B cell (primary cell): Measurements from ENCODE around the gene GKN1. TPM values are rescaled to one million over a fixed set of nuclear protein-coding genes. Genes with fewer than 3 reads are reported as not detected.

ENCODE experiments used
- ATAC-seq: fragments of 200-7000 bp; cut with Tn5 transposase; one replicate; pipeline ENCODE4 v1.10.0; 2021; ENCODE audit warnings: low read depth, mild to moderate bottlenecking, moderate number of reproducible peaks, moderate library complexity
- CTCF ChIA-PET: fragments of 350-600 bp; sonication (Branson Sonifier 250); formaldehyde crosslinking; loops from one replicate; lab custom pipeline; 2021; ENCODE audit warnings: antibody characterized with exemption, inconsistent platforms; lab: Charles Lee
- POLR2A ChIA-PET: fragments of 350-600 bp; sonication (Branson Sonifier 250); formaldehyde crosslinking; loops from one replicate; lab custom pipeline; 2021; ENCODE audit warnings: antibody characterized with exemption; lab: Charles Lee
- DNase-seq: peaks from one replicate; pipeline ENCODE4 v3.0.0; 2013
- H2AFZ ChIP-seq: 2 replicates; pipeline ENCODE4 v1.6.1; 2012; ENCODE audit warnings: mild to moderate bottlenecking, low read depth, low read length; ENCODE audit not compliant: insufficient read depth, poor library complexity, severe bottlenecking
- H3K27ac ChIP-seq, 2 donors: 1 replicate in 1 of 2; 2 replicates in 1 of 2; pipeline ENCODE4 v1.5.1; 2012 to 2013; ENCODE audit warnings: low read length in 2 of 2, mild to moderate bottlenecking in 2 of 2, moderate library complexity in 1 of 2
- H3K27me3 ChIP-seq, 4 experiments: fragments of 200-600 bp in 1 of 4; sonication (generic) in 1 of 4; replicated peaks in 1 of 4; 1 replicate in 2 of 4; 2 replicates in 2 of 4; pipeline versions ENCODE4 v1.6.1 to v1.7.0; 2013 to 2016; ENCODE audit warnings: low read length in 3 of 4, mild to moderate bottlenecking in 2 of 4, mixed read lengths in 1 of 4, moderate library complexity in 1 of 4; ENCODE audit not compliant: insufficient read depth in 4 of 4, control insufficient read depth in 3 of 4; ENCODE audit errors: control extremely low read depth in 1 of 4
- H3K36me3 ChIP-seq, 2 experiments: replicated peaks in 1 of 2; 1 replicate in 1 of 2; 2 replicates in 1 of 2; pipeline versions ENCODE4 v1.6.1 to v1.7.1; 2013; ENCODE audit warnings: low read length in 1 of 2; ENCODE audit not compliant: insufficient read depth in 2 of 2, control insufficient read depth in 1 of 2; ENCODE audit errors: control extremely low read depth in 1 of 2, extremely low read depth in 1 of 2
- H3K4me1 ChIP-seq, 2 donors: fragments of 200-600 bp in 1 of 2; sonication (generic) in 1 of 2; 1 replicate in 1 of 2; 2 replicates in 1 of 2; pipeline versions ENCODE4 v1.5.1 to v1.6.1; 2013 to 2017; ENCODE audit warnings: low read length in 2 of 2; ENCODE audit not compliant: control insufficient read depth in 2 of 2, insufficient read depth in 2 of 2
- H3K4me2 ChIP-seq: replicated peaks from 2 replicates; pipeline ENCODE3; 2012; ENCODE audit warnings: mild to moderate bottlenecking, low read depth, low read length; ENCODE audit not compliant: poor library complexity, severe bottlenecking
- H3K4me3 ChIP-seq, 5 experiments: fragments of 200-600 bp in 1 of 5; sonication (generic) in 1 of 5; 1 replicate in 3 of 5; 2 replicates in 2 of 5; pipeline versions ENCODE4 v1.5.1 to v1.7.0; 2011 to 2016; ENCODE audit warnings: low read length in 4 of 5, mild to moderate bottlenecking in 4 of 5, low read depth in 2 of 5, control low read depth in 1 of 5, moderate library complexity in 1 of 5; ENCODE audit not compliant: insufficient read depth in 1 of 5; ENCODE audit errors: control extremely low read depth in 1 of 5, extremely low read depth in 1 of 5
- H3K79me2 ChIP-seq: fragments of 200-600 bp; sonication (generic); one replicate; pipeline ENCODE4 v1.6.0; 2016; ENCODE audit warnings: low read length; ENCODE audit not compliant: control insufficient read depth, insufficient read depth
- H3K9ac ChIP-seq: fragments of 200-600 bp; sonication (generic); 2 replicates; pipeline ENCODE4 v1.6.1; 2017; ENCODE audit warnings: mild to moderate bottlenecking, low read length, moderate library complexity
- H3K9me3 ChIP-seq, 3 donors: one replicate each; pipeline versions ENCODE4 v1.6.1 to v1.7.1; 2013; ENCODE audit warnings: low read length in 2 of 3; ENCODE audit not compliant: control insufficient read depth in 2 of 3, insufficient read depth in 1 of 3; ENCODE audit errors: control extremely low read depth in 1 of 3
- H4K20me1 ChIP-seq: 2 replicates; pipeline ENCODE4 v1.6.0; 2012; ENCODE audit warnings: mild to moderate bottlenecking, low read length; ENCODE audit not compliant: insufficient read depth, control insufficient read depth, poor library complexity, severe bottlenecking
- H3K27ac Mint-ChIP-seq: one replicate; pipeline ENCODE4 v1.8.0; 2021; ENCODE audit warnings: mixed read lengths
- H3K27me3 Mint-ChIP-seq: one replicate; pipeline ENCODE4 v1.8.0; 2021; ENCODE audit warnings: mixed read lengths
- H3K4me1 Mint-ChIP-seq: one replicate; pipeline ENCODE4 v1.8.0; 2021; ENCODE audit warnings: mixed read lengths
- H3K4me3 Mint-ChIP-seq: one replicate; pipeline ENCODE4 v1.8.0; 2021; ENCODE audit warnings: mixed read lengths
- H3K9me3 Mint-ChIP-seq: one replicate; pipeline ENCODE4 v1.8.0; 2022; ENCODE audit warnings: mixed read lengths; ENCODE audit not compliant: insufficient read depth
- CTCF ChIP-seq: fragments of 200-600 bp; IDR thresholded peaks from one replicate; pipeline ENCODE4 v1.8.0; 2022; ENCODE audit warnings: antibody characterized with exemption, mild to moderate bottlenecking
- EZH2 ChIP-seq: IDR thresholded peaks from 2 replicates; pipeline ENCODE4 v1.6.1; 2012; ENCODE audit warnings: borderline replicate concordance, low read depth, mild to moderate bottlenecking, moderate library complexity, low read length; ENCODE audit not compliant: insufficient read depth, poor library complexity, severe bottlenecking
- WGBS: methylation state at CpG from one replicate; pipeline ENCODE4 v1.1.5; 2013; ENCODE audit warnings: missing lambda C conversion rate; ENCODE audit not compliant: insufficient coverage; 5-methylcytosine and 5-hydroxymethylcytosine counted together
- intact Hi-C: fragments of 100-400 bp; cut with micrococcal nuclease; formaldehyde crosslinking; loops from one replicate; pipeline ENCODE4 v1.10.0; 2022
- polyA plus RNA-seq: library from polyadenylated mRNA; depleted of rRNA; stranded (reverse); fragments of >200 nt; gene quantifications from 2 replicates; pipeline ENCODE4 v1.2.3, GENCODE V29; 2012
- total RNA-seq, 2 donors: library from RNA; stranded (reverse); fragments of 120-200 nt in 1 of 2; gene quantifications; 1 replicate in 1 of 2; 2 replicates in 1 of 2; pipeline versions ENCODE4 v1.2.3 to v1.2.4, GENCODE V29; 2013 to 2022

GKN1 gene
- total and polyA plus RNA-seq, 2 donors (not counting 1 experiment from before 2014, with no cell fraction given): not detected

DNA sequence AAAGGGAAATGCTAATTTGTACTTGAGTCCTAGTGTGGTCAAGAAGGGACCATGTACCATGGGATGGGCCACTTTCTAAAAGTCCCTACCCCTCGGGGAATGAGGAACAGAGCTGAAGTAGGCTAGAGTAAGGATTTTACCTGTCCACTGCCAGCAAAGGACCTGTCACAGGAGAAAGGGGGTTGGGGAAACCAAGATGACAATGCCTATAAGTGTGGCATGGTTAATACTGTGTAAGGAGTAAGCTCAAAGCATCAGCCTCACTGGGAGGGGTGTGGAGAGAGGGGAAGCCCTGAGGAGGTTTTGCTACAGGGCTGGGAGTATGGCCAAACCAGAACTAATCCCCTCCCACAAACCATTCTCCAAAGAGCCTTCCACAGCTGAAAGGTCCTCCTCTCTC, 37.5 kb upstream of the GKN1 start:
- Histone ChIP-seq H3K9ac (no peak overlapping the region), H3K27me3 (peaks cover 0 to 5% (median 1%) of the 10 kb centered on the region in 4 experiments), H3K27ac (no peak overlapping the region), H3K9me3 (peaks cover 0 to 5% (median 0%) of the 10 kb centered on the region in 3 donors), H3K4me2 (no peak overlapping the region), H3K4me1 (no peaks in the 10 kb centered on the region), H2AFZ (no peak overlapping the region), H3K4me3 (no peak overlapping the region), H3K36me3 (no peaks in the 10 kb centered on the region), H4K20me1 (no peaks in the 10 kb centered on the region), H3K79me2 (no peaks in the 10 kb centered on the region)
- WGBS: 100% methylated on average over 1 of the region's 1 CpG
- TF ChIP-seq CTCF (no peak), EZH2 (no peak)
- H3K4me3 Mint-ChIP-seq: no peak overlapping the region
- DNase-seq (no peak), ATAC-seq (no peak)
- intact Hi-C loops: no loop called here
- H3K27me3 Mint-ChIP-seq: peaks cover 31% of the 10 kb centered on the region
- ChIA-PET POLR2A (no interaction called here), CTCF (interaction anchor here (1.2 kb wide), 1 partner anchor 12 kb away, joined by 5 read pairs; no protein-coding TSS in a partner anchor)
- no peaks in the 10 kb centered on the region for H3K9me3 Mint-ChIP-seq
- H3K27ac Mint-ChIP-seq: no peak overlapping the region
- H3K4me1 Mint-ChIP-seq: no peaks in the 10 kb centered on the region

DNA sequence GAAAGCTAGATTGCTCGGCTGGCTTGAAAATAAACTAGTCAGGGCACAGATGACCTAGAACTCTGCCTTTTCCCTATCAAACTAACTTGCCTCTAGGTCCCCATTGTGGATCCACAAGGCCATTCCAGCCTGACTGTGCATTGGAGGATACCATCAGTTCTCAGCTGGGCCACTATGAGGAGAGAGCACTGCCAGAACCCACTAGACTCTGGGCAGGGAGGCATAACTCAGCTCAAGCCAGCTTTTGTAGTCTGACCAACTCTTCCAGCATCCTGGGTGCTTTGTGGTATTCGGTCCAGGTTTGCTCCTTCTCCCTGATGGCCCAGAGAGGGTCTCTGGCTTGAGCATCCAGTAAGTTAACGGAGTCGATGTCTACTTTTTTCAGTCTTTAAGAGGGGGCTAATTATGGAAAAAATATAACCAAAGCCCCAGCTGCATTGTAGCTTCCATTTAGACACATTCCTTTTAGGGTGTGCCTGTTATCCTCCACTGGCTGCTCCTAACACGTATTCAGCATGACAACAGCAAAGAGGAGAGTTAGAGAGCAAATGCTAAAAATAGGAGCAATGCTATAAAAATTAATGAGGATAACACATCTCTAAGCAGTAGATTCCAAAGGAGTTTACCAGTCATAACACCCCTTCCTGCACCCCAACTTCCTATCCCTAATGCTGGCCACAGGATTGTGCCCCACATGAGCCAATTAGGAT, 36.9 kb upstream of the GKN1 start:
- DNase-seq (no peak), ATAC-seq (no peak)
- Histone ChIP-seq H3K36me3 (no peaks in the 10 kb centered on the region), H2AFZ (no peak overlapping the region), H3K4me1 (no peaks in the 10 kb centered on the region), H3K79me2 (no peaks in the 10 kb centered on the region), H3K9ac (no peak overlapping the region), H3K27ac (no peak overlapping the region), H3K27me3 (peaks cover 0 to 8% (median 6%) of the 10 kb centered on the region in 4 experiments), H3K4me2 (no peak overlapping the region), H3K4me3 (no peak overlapping the region), H3K9me3 (peaks cover 0 to under 1% (median 0%) of the 10 kb centered on the region in 3 donors), H4K20me1 (no peaks in the 10 kb centered on the region)
- H3K27ac Mint-ChIP-seq: no peak overlapping the region
- H3K9me3 Mint-ChIP-seq: no peaks in the 10 kb centered on the region
- CTCF ChIA-PET: interaction anchor here (1.2 to 1.3 kb wide), 2 partner anchors 13 to 450 kb away, joined by 3 to 5 read pairs; no protein-coding TSS in a partner anchor
- no peaks in the 10 kb centered on the region for H3K4me1 Mint-ChIP-seq
- 100% methylated on average over 2 of the region's 5 CpGs for WGBS
- H3K4me3 Mint-ChIP-seq: no peak overlapping the region
- intact Hi-C loops: no loop called here
- TF ChIP-seq EZH2 (no peak), CTCF (no peak)
- POLR2A ChIA-PET: no interaction called here
- H3K27me3 Mint-ChIP-seq: peaks cover 37% of the 10 kb centered on the region
